T-cell (primary cell): ENCODE results near the gene MRPL24. TPM values are rescaled to one million over a fixed set of nuclear protein-coding genes. Genes with fewer than 3 reads are reported as not detected.

Experiments
- ATAC-seq, 4 experiments: fragments of 200-7000 bp in 3 of 4; fragments of 150-1000 bp in 1 of 4; cut with Tn5 transposase; replicated peaks in 1 of 4; 1 replicate in 3 of 4; 2 replicates in 1 of 4; pipeline ENCODE4 v1.10.0; 2021; ENCODE audit warnings: moderate library complexity in 3 of 4, mild to moderate bottlenecking in 2 of 4, moderate number of reproducible peaks in 1 of 4
- CTCF ChIA-PET, 2 donors: fragments of 300-600 bp; sonication (Branson Sonifier 250); formaldehyde crosslinking; loops; one replicate each; lab custom pipeline; 2022; ENCODE audit warnings: antibody characterized with exemption in 2 of 2; lab: Charles Lee
- POLR2A ChIA-PET, 2 donors: fragments of 300-600 bp; sonication (Branson Sonifier 250); formaldehyde crosslinking; loops; one replicate each; lab custom pipeline; 2022; ENCODE audit warnings: antibody characterized with exemption in 2 of 2; lab: Charles Lee
- DNase-seq, 35 experiments: peaks; one replicate each; pipeline versions ENCODE4 v3.0.0 to v3.0.0-alpha.2; 2013 to 2023
- H3K27ac ChIP-seq: one replicate; pipeline ENCODE4 v1.5.1; 2013; ENCODE audit warnings: low read length
- H3K27me3 ChIP-seq, 2 experiments: replicated peaks in 1 of 2; 1 replicate in 1 of 2; 2 replicates in 1 of 2; pipeline versions ENCODE4 v1.6.1 to v1.7.0; 2013; ENCODE audit warnings: low read length in 1 of 2, mixed read lengths in 1 of 2; ENCODE audit not compliant: control insufficient read depth in 2 of 2, insufficient read depth in 2 of 2; ENCODE audit errors: extremely low read depth in 1 of 2
- H3K36me3 ChIP-seq, 2 donors: 1 replicate in 1 of 2; 2 replicates in 1 of 2; pipeline versions ENCODE4 v1.6.1 to v1.7.0; 2013; ENCODE audit warnings: low read length in 1 of 2; ENCODE audit not compliant: control insufficient read depth in 2 of 2, insufficient read depth in 1 of 2; ENCODE audit errors: extremely low read depth in 1 of 2
- H3K4me1 ChIP-seq, 2 experiments: 1 replicate in 1 of 2; 2 replicates in 1 of 2; pipeline versions ENCODE4 v1.6.1 to v1.7.0; 2013; ENCODE audit warnings: low read length in 2 of 2, mixed read lengths in 1 of 2; ENCODE audit not compliant: insufficient read depth in 2 of 2, control insufficient read depth in 1 of 2; ENCODE audit errors: extremely low read depth in 1 of 2
- H3K4me3 ChIP-seq, 2 donors: 1 replicate in 1 of 2; 2 replicates in 1 of 2; pipeline versions ENCODE4 v1.5.1 to v1.7.0; 2013; ENCODE audit warnings: mild to moderate bottlenecking in 2 of 2, low read length in 1 of 2, moderate library complexity in 1 of 2; ENCODE audit not compliant: control insufficient read depth in 1 of 2; ENCODE audit errors: extremely low read depth in 1 of 2
- H3K9me3 ChIP-seq: 2 replicates; pipeline ENCODE4 v1.7.0; 2013
- H3K27ac Mint-ChIP-seq, 2 donors: one replicate each; pipeline ENCODE4 v1.8.0; 2020 to 2021; ENCODE audit warnings: mild to moderate bottlenecking in 2 of 2, mixed read lengths in 2 of 2
- H3K27me3 Mint-ChIP-seq, 2 donors: one replicate each; pipeline ENCODE4 v1.8.0; 2021 to 2022; ENCODE audit warnings: mixed read lengths in 2 of 2
- H3K36me3 Mint-ChIP-seq: one replicate; pipeline ENCODE4 v1.8.0; 2021; ENCODE audit warnings: mixed read lengths
- H3K4me1 Mint-ChIP-seq, 3 donors: one replicate each; pipeline ENCODE4 v1.8.0; 2020 to 2022; ENCODE audit warnings: mixed read lengths in 3 of 3, mild to moderate bottlenecking in 1 of 3
- H3K4me3 Mint-ChIP-seq, 3 donors: one replicate each; pipeline ENCODE4 v1.8.0; 2020 to 2022; ENCODE audit warnings: mild to moderate bottlenecking in 3 of 3, mixed read lengths in 3 of 3, moderate library complexity in 3 of 3
- H3K9me3 Mint-ChIP-seq, 3 donors: one replicate each; pipeline ENCODE4 v1.8.0; 2020 to 2022; ENCODE audit warnings: mixed read lengths in 3 of 3
- WGBS: methylation state at CpG from one replicate; pipeline ENCODE4 v1.1.5; 2013; ENCODE audit warnings: missing lambda C conversion rate; ENCODE audit not compliant: insufficient coverage; 5-methylcytosine and 5-hydroxymethylcytosine counted together
- total RNA-seq, 35 experiments: library from RNA in 6 of 35; stranded (reverse) in 6 of 35; fragments of 120-200 nt in 1 of 35; gene quantifications; one replicate each; pipeline versions ENCODE4 v1.2.1 to v1.2.4 and lab custom pipeline; 2013 to 2026

The MRPL24 gene
- total RNA-seq, 5 donors from 2014 or later (not counting 1 experiment from before 2014, with no cell fraction given) = 23.8 to 66.6 (median 52.6) TPM

DNA sequence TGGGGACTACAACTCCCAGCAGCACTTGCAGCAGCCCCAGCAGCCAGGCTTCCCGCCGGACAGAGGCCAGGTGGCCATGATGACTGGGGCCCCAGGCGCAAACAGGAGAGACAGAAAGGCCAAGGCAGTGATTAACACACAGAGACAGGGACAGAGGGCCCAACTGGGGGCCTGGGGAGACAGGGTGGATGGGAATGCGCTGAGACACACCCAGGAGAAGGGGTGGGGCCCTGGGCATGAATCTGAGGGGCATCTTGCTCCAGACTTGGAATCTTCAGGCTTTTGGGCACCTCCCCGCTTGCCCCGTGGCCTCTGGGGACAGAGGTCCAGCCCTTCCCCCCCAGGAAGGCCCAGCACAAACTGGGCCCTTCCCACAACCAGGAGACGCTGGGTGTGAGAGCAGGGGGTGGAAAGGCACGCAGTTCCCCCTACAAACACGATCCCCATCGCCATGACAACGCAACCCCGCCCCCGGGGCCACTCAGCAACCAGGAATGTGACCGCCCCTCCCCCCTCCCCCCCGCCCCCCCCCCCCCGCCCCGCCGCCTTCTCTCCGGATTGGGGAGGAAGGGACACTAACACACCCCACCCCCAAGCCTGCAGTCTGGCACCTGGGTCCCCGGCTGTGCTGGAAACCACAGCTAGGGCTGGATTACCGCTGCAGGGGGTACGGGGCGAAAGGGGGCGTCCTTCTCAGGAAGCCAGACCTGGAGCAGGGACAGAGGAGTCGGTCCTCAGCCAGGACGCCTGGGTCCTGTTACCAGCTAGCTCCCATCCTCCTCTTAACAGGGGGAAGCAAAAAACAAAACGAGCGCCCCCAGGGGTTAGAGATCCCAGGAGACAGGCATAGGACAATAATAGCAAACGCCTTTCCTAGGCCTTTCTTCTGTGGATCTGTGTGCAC is 6.1 kb upstream of the MRPL24 start:
- 20% methylated on average over 9 of the region's 29 CpGs for WGBS
- peak in 1 of 4 experiments; percentile 7 for ATAC-seq
- peaks cover 39 to 49% of the 10 kb centered on the region in 2 experiments for H3K4me1 ChIP-seq

DNA sequence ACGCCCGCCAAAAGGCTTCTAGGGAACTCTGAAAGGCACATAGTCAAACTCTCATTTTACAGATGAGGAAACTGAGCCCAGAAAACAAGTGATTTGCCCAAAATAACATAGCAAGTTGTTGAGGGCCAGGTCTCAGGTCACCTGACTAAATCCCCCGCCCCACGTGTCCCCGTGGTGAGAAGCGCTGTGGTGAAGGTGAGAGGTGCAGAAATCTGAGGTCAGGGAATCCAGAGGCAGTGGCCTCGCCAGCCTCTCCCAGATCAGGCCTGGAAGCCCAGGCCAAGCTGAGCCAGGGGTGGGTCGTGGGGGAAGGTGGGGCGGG is 5.5 kb upstream of the MRPL24 start:
- Mint-ChIP-seq H3K4me3 (peak overlapping the region in 2 of 3 donors; percentile 59 to 92), H3K27me3 (no peaks in the 10 kb centered on the region), H3K36me3 (peaks cover 31% of the 10 kb centered on the region), H3K4me1 (peaks cover 62 to 63% (median 62%) of the 10 kb centered on the region in 3 donors), H3K27ac (peak overlapping the region; percentile 89 to 91), H3K9me3 (peaks cover 0 to under 1% (median 0%) of the 10 kb centered on the region in 3 donors)
- ChIA-PET CTCF (no interaction called here), POLR2A (no interaction called here)
- no CpG with 5 or more reads among the region's 9 CpGs for WGBS
- H3K27me3 ChIP-seq = no peaks in the 10 kb centered on the region
- no peak overlapping the region for H3K4me3 ChIP-seq
- H3K9me3 ChIP-seq = no peaks in the 10 kb centered on the region
- peaks cover 14 to 26% of the 10 kb centered on the region in 2 donors for H3K36me3 ChIP-seq
- H3K4me1 ChIP-seq = peaks cover 41 to 55% of the 10 kb centered on the region in 2 experiments
- ATAC-seq (no peak), DNase-seq (peak in 2 of 35 experiments; percentile 15 to 56)
- peak overlapping the region; percentile 92 for H3K27ac ChIP-seq

More for the DNA sequence above, 6.1 kb upstream of the MRPL24 start:
- Histone ChIP-seq H3K36me3 (peaks cover 14 to 26% of the 10 kb centered on the region in 2 donors), H3K27ac (peak overlapping the region; percentile 92), H3K4me3 (peak overlapping the region; percentile 46 to 66), H3K9me3 (no peaks in the 10 kb centered on the region), H3K27me3 (no peaks in the 10 kb centered on the region)
- POLR2A ChIA-PET = no interaction called here
- Mint-ChIP-seq H3K4me3 (peak overlapping the region; percentile 91 to 93 (median 92)), H3K27me3 (no peaks in the 10 kb centered on the region), H3K4me1 (peaks cover 56 to 57% (median 56%) of the 10 kb centered on the region in 3 donors), H3K27ac (peak overlapping the region; percentile 97 to 98), H3K9me3 (no peaks in the 10 kb centered on the region), H3K36me3 (peaks cover 28% of the 10 kb centered on the region)
- peak in 33 of 35 experiments; percentile 11 to 78 (median 53) for DNase-seq
- CTCF ChIA-PET = interaction anchor here (0.7 to 1.2 kb wide), 4 partner anchors 18 to 267 kb away, joined by 3 to 4 read pairs (median 4); partner anchors contain the start of genes ISG20L2 (in 1 of the 2) and METTL25B (in 1 of the 2)

DNA sequence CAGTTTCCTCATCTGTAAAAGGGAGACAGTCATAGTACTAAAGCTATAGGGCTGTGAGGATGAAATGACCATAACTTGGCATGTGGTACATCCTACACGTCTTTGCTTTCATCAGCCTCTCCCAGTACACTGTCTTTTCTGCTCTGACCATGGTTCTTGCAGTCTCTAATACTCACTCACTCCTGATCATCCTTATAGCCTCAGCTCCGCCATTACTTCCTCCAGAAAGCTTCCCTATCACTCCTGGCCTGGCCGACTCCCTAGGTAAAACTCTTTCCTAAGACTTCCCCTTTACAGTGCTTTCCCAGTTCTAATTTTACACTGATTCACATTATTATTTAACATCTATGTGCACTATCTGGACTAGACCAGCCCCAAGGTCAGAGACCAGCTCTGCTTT is 5.0 kb upstream of the MRPL24 start:
- no peaks in the 10 kb centered on the region for H3K27me3 ChIP-seq
- no peaks in the 10 kb centered on the region for H3K9me3 ChIP-seq
- H3K4me1 Mint-ChIP-seq = peaks cover 66 to 68% (median 67%) of the 10 kb centered on the region in 3 donors
- ATAC-seq (no peak), DNase-seq (no peak)
- ChIA-PET POLR2A (no interaction called here), CTCF (no interaction called here)
- H3K27ac ChIP-seq = peak overlapping the region; percentile 92
- 73% methylated on average over 3 of the region's 3 CpGs for WGBS
- H3K36me3 Mint-ChIP-seq = peaks cover 33% of the 10 kb centered on the region
- peaks cover 0 to 3% (median 0%) of the 10 kb centered on the region in 3 donors for H3K9me3 Mint-ChIP-seq
- H3K27ac Mint-ChIP-seq = peak overlapping the region; percentile 89 to 91
- peak overlapping the region in 1 of 3 donors; percentile 92 for H3K4me3 Mint-ChIP-seq
- peaks cover 41 to 58% of the 10 kb centered on the region in 2 experiments for H3K4me1 ChIP-seq
- H3K36me3 ChIP-seq = peaks cover 14 to 26% of the 10 kb centered on the region in 2 donors
- H3K4me3 ChIP-seq = no peak overlapping the region
- no peaks in the 10 kb centered on the region for H3K27me3 Mint-ChIP-seq

DNA sequence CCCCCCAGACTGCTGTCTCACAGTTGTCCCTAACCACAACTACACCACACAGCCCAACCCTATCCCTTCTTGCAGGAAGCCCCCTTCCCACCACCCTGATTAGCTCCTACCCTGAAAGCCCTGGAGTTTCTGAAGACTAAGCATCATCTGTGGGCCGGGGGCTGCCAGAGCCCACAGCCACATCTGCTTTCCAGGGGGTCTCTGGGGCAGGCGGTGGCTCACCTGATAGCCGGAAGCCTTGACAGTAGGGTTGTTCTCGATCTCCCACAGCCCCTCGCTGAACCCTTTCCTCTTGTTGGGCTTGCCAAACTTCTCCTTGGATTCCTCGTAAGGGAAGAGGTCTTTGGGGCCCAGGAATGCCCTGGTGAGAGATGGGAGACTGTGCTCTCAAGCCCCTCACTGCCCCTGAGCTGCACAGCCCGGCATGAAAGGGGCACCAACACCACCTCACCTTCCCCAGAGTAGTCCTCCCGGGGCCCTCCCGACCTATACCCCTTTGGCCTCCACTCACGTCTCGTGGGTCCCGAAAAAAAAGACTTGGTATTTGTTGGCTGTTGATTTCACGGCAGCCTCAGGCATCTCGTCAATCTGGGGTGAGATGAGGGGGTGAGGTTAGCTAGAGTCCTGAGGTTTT is 4.0 kb upstream of the MRPL24 start:
- POLR2A ChIA-PET = interaction anchor here in 1 of 2 donors (0.6 kb wide), 1 partner anchor 788 kb away, joined by 5 read pairs; no protein-coding TSS in a partner anchor
- no peaks in the 10 kb centered on the region for H3K27me3 ChIP-seq
- 79% methylated on average over 6 of the region's 14 CpGs for WGBS

DNA sequence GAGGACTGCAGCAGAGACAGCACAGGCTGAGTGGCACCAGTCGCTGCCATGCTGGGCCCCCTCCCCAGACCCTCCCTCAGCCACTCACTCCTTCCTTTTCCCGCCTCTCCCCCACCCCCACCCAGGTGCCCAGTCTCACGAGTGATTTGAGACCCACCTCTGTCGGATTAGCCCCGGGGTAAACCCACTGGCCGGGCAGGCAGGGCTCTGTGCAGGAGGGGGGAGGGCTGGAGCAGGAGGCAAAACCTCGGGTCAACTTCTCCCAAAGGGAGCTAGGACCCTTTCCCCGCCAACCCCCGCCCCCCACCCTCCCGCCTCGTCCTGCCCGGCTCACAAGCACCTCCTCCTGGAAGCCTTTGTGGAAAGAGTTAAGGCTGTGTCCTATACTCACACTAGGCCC is 3.5 kb upstream of the MRPL24 start:
- Histone ChIP-seq H3K4me1 (peaks cover 38 to 51% of the 10 kb centered on the region in 2 experiments), H3K27ac (no peak overlapping the region), H3K4me3 (no peak overlapping the region), H3K27me3 (no peaks in the 10 kb centered on the region), H3K9me3 (no peaks in the 10 kb centered on the region), H3K36me3 (peaks cover 14 to 26% of the 10 kb centered on the region in 2 donors)
- Mint-ChIP-seq H3K4me3 (no peak overlapping the region), H3K27ac (peak overlapping the region; percentile 50 to 91), H3K9me3 (peaks cover 0 to 3% (median 0%) of the 10 kb centered on the region in 3 donors), H3K27me3 (no peaks in the 10 kb centered on the region), H3K36me3 (peaks cover 33% of the 10 kb centered on the region), H3K4me1 (peaks cover 63 to 66% (median 64%) of the 10 kb centered on the region in 3 donors)
- ChIA-PET POLR2A (interaction anchor here in 1 of 2 donors (0.6 kb wide), 1 partner anchor 787 kb away, joined by 5 read pairs; no protein-coding TSS in a partner anchor), CTCF (no interaction called here)
- 100% methylated on average over 1 of the region's 12 CpGs for WGBS
- DNase-seq (no peak), ATAC-seq (no peak)

More for the DNA sequence above, 4.0 kb upstream of the MRPL24 start:
- CTCF ChIA-PET = no interaction called here
- Mint-ChIP-seq H3K27ac (peak overlapping the region; percentile 89 to 91), H3K4me1 (peaks cover 68 to 70% (median 68%) of the 10 kb centered on the region in 3 donors), H3K4me3 (no peak overlapping the region), H3K36me3 (peaks cover 33% of the 10 kb centered on the region), H3K27me3 (no peaks in the 10 kb centered on the region), H3K9me3 (peaks cover 0 to 3% (median 0%) of the 10 kb centered on the region in 3 donors)
- DNase-seq (no peak), ATAC-seq (no peak)
- Histone ChIP-seq H3K9me3 (no peaks in the 10 kb centered on the region), H3K4me1 (peaks cover 41 to 57% of the 10 kb centered on the region in 2 experiments), H3K36me3 (peaks cover 14 to 26% of the 10 kb centered on the region in 2 donors), H3K27ac (no peak overlapping the region), H3K4me3 (no peak overlapping the region)
